Hematopoietic multipotent progenitor cell treated with erythropoietin and hydrocortisone succinate and interleukin-3 and kit ligand, for 15 days (in vitro differentiated cells): ENCODE measurements around the gene NOX3.
"Not testable (repeated sequence)": the region's sequence is repeated elsewhere in the genome, so short reads cannot be mapped to it uniquely, and the experiment has no call there.

Experiments
- DNase-seq: peaks from one replicate; pipeline ENCODE4 v3.0.0-alpha.2; 2015; ENCODE audit warnings: low spot score

The NOX3 gene, protein sequence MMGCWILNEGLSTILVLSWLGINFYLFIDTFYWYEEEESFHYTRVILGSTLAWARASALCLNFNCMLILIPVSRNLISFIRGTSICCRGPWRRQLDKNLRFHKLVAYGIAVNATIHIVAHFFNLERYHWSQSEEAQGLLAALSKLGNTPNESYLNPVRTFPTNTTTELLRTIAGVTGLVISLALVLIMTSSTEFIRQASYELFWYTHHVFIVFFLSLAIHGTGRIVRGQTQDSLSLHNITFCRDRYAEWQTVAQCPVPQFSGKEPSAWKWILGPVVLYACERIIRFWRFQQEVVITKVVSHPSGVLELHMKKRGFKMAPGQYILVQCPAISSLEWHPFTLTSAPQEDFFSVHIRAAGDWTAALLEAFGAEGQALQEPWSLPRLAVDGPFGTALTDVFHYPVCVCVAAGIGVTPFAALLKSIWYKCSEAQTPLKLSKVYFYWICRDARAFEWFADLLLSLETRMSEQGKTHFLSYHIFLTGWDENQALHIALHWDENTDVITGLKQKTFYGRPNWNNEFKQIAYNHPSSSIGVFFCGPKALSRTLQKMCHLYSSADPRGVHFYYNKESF

GRCh38 chr6:155455766-155456165 is at the start of gene NOX3:
TSS of gene NOX3 (minus strand) at chr6:155455839. CDS start at chr6:155455800, 39 bp downstream.
- DNase-seq = no peak

- no peak for DNase-seq
Measured at GRCh38 chr6:155504848-155505607, 49.4 kb upstream of the NOX3 start.

GRCh38 chr6:155502393-155502792 is 46.8 kb upstream of the NOX3 start:
- DNase-seq = no peak

DNA sequence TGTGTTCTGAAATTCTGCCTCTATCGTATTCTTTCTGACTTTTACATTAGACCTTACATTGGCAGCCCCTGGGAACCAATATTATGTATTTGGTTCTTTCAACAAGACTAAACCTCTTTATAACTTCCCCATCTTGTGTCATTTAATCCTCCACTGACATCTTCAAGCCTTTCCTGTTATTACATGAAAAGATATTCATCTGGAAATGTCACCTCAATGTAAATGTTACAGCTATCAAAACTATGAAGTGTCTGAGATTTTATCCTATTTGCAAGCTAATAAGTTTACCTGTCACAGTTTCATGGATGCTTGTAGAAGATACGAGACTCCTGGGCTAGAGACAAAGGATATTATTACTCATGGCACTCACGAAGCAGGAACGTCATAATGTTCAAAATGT is 43.9 kb upstream of the NOX3 start:
- no peak for DNase-seq

- DNase-seq = no peak
Measured at GRCh38 chr6:155498370-155498769, 42.7 kb upstream of the NOX3 start.

DNA sequence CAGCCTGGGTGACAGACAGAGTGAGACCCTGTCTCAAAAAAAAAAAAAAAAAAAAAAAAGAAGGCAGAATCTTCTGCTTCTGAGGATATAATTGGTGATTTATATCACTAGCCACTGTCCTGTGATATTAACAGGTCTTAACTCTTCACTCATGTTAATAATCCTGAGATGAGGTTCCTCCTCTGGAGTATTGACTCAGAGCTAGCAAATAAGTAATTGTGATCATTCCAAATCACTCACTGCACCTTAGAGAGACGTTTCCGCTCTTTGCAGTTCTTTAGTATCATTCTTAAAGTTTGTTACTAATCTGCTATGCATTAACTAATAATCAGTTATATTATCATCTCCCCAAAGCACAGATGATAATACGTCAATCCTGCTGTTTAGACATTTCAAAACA is 41.6 kb upstream of the NOX3 start:
- no peak for DNase-seq

GRCh38 chr6:155495011-155495768 is 39.6 kb upstream of the NOX3 start:
- no peak for DNase-seq

- no peak for DNase-seq
Measured at GRCh38 chr6:155493694-155494143, 38.1 kb upstream of the NOX3 start.

- DNase-seq = no peak
Measured at GRCh38 chr6:155493026-155493693, 37.5 kb upstream of the NOX3 start.

DNA sequence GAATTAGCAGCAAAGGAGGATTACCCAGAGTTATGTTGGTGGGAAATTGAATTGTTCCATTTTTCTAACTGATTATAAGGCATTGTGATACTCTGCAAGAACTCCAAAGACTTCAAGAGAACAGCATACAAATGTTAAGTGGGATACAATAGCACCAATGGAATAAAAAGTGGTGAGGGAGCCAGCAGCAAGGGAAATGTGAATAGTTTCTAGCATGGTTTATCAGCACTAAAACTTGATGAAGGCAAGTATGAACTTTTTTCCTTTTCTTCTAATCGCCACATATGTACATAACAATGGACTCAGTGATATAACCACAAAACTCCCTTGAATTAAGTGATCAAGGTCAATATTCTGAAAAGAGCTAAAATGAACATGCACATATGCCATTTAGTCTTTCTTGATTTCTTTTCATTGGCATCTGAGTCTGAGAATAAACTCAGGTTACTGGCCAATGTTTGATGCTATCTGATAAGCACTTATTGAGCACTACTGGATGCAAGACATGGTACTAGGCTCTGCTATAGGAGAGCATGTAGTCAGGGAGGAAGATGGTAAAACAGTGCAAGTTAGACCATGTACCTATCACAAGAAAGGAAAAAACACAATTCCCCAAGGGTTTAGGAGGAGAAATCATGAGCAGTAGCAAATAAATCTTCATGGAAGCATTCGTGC is 36.6 kb upstream of the NOX3 start:
- no peak for DNase-seq

GRCh38 chr6:155491421-155491820 is 35.8 kb upstream of the NOX3 start:
- no peak for DNase-seq

- not testable (repeated sequence) for DNase-seq
Measured at GRCh38 chr6:155488197-155488596, 32.6 kb upstream of the NOX3 start.

DNA sequence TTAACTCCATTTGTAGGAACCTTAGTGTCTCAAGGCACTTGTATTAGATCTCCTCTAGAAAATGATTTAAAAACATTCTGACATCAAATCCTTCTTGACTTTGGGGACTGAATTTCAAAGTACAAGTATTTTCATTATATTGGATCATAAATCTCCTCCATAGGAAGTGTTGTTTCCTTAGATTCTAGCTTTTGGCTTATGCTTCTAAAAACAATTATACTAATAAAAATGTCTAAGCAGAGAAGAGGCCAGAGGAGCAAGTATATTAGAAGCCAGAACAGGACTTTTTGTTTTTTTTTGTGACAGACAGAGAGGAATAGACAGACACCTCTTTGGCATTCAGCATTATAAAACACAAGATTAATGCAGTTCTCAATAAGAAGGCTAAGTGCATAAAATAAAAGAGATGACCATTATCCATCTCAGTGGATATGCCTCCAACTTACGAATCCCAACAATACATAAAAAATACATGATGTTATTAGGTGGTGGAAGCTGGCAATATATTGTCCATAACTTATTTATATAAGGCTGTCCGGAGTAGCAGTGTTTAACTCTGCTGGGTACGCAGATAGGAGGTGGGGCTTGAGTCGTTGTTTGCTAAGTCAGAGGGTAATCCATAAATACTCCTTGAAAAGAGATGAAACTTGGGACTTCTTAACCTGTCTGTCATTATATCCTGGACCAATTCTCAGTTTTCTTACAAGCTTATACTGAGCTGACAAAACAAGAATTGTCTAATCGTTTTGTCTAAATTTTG is 31.9 kb upstream of the NOX3 start:
- no peak for DNase-seq

DNA sequence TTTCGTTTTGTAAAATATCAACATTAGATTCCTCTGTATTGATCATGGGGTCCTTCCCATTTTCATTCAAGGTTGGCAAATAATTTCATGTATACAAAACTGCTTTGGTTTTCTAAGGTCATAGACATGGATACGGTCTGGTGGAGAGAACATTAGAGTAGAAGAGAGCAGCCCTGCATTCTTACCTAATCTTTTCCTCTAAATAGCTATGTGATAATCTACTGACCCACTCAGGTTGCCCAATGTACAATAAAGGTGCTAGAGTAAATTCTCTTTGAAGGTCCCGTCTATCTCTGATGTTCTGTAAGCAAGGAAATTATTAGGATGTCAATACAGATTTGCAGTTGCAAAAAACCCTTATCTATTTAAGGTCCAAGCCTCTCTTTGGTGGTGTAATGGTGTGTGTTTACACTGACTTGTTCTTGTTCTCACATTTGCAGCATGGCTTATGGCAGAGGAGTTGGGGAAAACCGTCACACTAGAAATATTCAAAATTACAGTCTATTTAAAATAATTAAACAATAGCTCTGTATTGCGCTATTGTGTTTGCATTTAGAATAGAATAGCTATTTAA is 31.2 kb upstream of the NOX3 start:
- no peak for DNase-seq

DNA sequence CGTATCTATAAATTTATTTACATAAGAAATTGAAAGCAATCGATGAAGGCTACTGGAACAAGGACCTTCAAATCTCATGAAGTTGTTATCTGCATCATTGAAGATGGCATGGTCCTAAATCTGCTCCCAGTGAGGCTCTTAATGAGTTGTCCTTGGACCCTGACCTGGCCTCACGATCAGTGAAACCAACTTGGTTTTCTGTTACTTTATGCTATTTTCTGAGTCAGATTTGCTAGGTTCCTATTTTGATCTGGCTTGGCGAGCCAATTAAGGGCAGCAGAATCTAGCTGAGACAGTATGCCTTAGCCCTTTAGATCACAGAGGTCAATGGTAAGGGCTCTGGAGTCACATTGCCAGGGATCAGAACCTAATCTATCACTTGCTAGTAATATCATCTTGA is 30.1 kb upstream of the NOX3 start:
- DNase-seq = no peak

GRCh38 chr6:155483858-155484257 is 28.2 kb upstream of the NOX3 start:
- DNase-seq = no peak

DNA sequence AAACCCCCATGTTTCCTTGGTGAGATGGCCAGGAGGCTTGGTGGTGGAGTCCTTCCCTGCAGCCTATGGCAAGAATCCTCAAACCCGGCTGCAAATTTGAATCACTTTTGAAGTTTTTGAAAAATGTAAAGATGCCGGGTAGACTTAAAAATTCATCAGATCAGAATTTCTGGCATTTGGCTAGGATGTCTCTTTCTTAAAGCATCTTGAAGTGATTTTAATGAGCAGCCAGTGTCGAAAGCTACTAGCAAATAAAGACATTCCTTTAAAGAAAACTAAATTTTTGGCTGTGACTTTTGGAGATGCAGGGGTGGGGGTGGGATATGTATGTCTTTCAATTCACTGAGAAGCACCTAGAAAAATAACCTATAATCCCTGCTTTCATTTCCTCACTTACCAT is 25.6 kb upstream of the NOX3 start:
- DNase-seq = no peak

DNA sequence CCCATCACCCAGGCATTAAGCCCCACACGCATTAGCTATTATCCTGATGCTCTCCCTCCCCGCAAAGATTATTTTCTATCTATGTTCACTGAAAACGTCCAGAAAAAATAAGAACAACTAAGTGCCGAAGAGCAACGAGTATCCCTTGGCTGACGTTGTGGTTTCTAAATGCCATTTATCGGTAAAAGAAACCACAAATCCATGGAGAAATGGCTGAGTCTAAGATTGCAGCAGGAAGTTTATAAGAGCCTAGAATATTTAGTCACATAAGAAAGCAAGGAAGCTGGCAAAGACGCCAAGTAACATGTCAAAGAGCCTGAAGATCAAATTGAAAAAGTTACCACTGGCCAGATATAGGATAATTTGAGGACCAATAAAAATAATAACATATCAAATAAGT is 18.1 kb upstream of the NOX3 start:
- no peak for DNase-seq

DNA sequence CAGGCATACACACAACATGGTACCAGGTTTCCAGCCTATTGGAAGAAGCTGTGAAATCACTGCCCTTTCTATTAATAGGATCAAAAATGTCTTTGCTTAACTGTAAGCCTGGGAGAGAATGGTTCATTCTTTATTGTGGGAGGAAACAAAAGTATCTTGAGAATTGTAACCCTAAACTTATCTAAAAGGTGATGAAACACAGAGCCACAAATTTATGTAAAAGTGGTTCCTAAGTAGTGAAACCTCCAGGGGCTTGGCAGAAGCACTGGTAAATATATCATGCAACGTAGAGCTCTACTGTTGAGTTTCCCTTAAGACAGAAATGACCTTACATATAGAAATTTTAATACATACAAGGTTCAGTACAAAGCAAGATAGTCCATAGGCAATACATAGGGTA is 17.2 kb upstream of the NOX3 start:
- DNase-seq = no peak
